Activated T-cell treated with anti-CD3 and anti-CD28 coated beads, Interleukin-2, amount 50 U/mL, for 1 hour (primary cell): ENCODE data around the gene UMODL1.

Source experiments
- DNase-seq: peaks from one replicate; pipeline ENCODE4 v3.0.0-alpha.2; 2020

Gene UMODL1

DNA sequence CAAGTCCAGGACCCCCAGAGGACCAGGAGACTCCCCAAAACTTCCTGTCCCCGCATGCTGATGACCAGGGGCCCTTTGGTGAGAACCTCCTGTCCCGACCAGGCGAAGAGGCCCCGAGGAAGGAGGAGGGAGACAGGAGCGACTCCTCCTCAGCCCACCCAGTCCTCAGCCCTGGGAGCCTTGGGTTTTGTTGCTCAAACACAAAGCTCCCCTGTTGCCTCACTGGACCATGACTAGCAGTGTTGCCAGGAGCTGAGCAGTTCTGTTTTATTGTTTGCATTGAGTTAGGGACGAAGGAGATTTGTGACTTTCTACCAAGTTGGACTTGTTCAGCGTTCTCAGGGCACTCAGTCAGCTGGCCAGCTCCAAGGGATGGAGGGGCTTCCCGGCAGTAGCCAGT is 10.0 kb downstream of the UMODL1 start:
- no peak for DNase-seq

DNA sequence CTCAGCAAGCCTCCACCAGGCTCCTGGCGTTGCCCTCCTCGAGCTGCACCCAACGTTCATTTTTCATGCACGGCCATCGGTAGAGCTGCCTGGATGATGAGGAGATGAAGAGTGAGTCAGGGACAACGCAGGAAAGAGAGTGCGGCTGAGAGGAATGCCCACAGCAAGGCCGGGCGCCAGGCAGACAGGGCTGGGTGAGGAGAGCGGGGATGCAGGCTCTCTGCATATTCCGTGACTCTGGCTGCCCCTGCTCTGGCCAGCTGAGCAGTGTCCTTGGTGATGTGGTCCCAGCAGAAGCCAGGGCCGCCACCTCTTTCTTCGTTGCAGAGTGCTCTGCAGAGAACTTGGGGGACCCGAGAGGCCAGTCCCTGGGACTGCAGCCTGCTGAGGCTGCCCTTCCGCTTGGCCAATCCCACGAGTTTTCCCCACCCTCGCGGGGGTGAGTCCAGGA is 10.8 kb downstream of the UMODL1 start:
- no peak for DNase-seq

DNA sequence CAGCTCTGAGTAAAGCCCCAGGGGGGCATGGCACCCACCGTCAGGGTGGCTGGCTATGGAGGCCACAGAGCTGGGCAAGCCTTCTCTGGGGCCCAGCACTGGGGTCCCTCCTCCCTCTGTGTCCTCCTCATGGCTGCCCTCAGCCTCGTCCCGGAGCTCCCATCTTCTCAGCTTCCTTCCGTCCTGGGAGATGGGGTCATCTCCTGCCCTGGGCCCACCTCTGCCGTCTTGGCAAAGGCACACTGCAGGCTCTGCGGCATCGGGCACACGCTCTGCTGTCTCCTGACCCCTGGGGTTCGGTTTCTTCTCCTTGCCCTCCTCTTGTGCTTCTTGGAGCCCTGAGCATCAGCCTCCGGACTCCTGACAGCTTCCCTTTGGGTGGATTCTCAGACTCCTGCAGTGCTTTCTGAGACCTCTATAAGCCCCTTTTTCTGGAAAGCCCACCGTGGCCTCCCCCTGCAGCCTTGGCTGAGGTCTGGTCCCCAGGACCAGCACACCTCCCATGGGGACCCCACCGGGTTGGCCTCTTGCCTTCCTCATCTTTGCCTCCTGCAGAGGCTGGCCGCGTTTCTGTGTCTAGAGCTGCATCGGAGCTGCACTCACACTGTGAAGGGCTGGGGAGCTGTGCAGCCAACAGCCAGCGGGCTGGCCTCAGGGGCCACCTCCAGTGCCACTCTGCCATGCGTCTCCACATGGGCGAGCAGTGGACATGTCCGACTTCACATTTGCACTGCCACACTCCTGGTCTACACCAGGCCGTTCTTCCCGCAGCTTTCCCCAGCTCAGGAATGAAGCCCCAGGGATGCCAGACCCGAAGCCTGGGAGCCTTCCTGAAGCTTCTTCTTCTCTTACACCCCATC is 11.6 kb downstream of the UMODL1 start:
- no peak for DNase-seq

DNA sequence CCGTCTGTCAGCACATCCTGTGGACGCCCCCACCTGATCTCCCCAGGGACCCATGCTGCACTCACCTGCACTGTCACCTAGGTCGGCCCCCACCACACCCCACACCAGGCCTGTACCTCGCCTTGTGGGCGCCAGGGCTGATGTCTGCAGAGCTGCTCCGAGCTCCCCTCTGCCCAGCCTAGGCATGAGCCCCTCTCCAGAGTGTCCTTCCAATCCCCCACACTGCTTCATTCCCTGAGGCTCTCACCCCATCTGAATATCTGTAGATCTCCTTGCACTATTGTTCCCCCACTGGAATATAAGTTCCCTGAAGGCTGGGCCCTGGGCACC is 12.2 kb downstream of the UMODL1 start:
- no peak for DNase-seq

DNA sequence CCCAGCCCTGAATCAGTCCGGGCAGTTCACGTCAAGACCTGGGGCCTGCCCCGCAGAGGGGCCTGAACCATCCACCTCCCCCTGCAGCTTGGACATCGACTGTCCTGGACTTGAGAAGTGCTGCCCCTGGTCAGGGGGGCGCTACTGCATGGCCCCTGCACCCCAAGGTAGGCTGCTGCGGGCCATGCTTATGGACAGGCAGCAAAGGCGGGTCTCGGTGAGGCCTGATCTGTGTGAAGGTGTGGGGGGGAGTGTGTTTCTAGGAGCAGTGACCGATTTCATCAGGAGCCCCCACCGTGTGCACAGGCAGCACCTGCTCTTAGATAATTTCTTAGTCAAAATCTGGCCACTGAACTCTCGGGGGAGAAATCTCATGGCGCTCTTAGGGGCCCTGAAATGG is 13.0 kb downstream of the UMODL1 start:
- DNase-seq, result no peak

DNA sequence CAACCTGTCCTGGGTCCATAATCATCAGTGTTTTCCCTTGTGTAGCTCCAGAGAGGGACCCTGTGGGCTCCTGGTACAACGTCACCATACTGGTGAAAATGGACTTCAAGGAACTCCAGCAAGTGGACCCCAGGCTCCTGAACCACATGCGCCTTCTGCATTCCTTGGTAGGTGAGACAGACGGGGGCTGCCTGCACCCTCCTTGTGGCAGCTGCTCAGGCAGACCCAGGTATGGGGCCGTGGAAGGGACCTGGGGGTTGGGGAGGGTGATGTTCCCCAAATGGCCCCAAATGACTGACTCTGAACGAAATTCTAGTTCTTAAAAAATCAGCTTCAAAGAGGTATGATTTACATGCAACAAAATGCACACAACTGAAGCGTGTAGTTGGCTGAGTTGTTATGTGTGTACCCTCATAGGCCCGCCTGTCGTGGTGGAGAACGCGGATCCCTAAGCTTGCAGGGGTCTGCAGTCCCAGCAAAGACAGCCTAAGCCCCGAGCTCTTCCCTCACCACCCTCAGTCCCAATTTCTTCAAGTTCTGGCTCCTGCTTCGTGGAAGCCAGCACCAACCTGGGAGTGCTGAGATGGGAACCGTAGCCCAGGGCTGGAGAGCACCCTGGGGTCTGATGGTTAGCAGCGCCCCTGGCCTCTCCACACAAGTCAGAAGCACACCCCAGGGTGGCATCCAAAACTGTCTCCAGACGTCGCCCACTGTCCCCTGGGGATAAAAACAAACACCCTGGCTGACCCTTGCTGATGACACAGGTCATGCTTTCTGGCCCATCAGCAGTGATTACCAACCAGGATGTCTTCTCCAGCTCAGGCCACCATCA is 14.3 kb downstream of the UMODL1 start:
- no peak for DNase-seq

DNA sequence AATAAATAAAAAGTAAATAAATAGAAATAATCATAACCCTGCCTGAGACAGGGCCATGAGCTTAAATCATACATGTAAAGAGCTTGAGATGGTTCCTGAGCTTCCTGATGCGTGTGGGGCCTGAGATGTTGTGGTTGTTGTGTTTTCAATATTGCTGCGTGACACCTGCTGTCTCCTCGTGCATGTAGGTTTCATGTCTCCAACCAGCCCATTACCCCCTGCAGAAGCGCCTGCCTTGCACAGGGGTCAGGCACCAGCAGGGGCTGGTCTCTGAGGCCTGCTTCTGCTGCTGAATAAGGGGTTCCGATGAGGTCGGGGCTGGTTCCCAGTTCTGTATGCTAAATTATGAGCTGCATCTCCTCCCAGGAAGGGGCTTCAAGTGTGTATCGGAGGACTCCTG is 15.9 kb downstream of the UMODL1 start:
- DNase-seq, result no peak

DNA sequence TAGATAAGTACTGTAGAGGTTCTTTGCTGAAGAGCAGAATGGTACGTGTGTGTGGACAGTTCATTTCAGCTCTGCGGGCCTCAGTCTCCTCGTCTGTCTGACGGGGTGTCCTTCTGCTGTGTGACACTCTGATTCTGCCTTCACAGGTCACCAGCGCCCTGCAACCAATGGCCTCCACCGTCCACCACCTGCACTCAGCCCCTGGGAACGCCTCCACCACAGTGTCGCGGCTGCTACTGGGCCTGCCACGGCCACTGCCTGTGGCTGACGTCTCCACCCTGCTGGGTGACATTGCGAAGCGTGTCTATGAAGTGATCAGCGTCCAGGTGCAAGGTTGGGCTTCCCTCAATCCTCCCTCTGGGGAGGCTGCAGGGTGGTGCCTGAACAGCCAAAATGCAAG is 17.0 kb downstream of the UMODL1 start:
- DNase-seq, result no peak

DNA sequence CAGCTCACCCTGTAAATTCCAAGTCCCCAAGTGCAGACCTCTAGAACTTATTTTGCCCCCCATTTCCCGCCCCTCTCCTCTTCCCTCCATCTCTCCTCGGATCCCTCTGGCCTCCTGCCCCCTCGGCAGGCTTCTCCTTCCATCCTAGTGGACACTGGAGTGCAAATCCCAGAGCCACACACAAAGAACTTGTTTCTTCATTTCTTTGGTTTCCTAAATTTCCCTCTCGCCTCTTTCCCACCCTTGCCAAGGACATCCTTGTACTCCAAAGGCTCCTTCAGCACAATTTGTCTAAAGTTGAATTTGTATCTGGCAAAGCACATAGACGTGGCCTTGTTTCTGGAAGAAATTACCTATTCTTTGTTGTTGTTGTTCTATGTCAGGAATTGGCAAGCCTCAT is 17.5 kb downstream of the UMODL1 start:
- DNase-seq, result no peak

DNA sequence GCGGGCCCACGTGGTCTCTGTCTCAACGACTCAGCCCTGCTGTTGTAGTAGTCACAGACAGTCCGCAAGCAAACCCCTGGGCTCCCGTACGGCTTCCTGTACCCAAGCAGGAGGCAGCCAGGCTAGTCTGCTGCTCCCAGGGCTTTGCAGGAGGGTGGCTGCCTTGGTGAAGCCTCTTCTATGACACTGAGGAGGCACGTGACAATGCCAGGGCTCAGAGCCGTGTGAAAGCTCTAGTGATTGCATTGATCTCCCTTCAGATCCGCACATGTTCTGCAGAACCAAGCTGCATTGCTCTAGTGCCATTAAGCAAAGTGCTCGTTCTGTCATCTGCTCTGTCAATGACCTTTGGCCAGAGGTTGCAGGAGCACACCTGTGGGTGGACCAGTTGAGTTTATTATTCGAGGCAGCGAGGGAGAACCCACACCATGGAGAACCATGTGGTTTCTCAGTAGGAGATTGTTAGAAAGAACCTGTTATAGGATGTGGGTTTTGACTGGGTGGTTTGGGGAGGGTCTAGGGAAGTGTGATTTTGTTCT is 18.0 kb downstream of the UMODL1 start:
- DNase-seq, result no peak

DNA sequence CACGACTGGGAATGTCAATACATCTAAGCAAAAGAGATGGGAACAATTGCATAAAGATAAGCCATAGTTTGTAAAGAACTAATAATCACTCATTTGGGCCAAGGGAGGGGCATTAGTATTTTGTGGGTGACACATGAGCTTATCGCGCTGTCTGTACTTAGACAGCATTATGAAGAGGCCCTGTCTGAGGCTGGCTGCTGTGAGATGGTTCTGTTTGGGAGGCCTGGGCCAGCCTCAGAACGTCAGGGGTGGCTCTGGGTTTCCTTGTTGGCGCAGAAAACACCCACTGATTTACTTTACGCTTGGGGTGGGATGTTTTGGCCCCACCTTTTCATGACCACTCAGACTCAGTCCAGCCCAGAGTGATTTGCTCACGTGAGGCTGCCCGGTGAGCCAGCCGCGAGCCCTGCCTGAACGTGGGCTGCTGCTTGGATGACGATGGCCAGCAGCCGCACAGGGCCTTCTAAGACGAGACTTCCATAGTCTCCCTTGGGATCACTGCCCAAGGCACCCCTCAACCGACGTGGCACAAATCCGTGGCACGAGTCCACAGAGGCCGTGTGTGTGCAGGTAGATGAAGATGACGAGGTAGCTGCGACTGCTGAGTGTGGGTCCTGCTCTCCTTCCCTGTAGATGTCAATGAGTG is 18.7 kb downstream of the UMODL1 start:
- DNase-seq, result no peak

DNA sequence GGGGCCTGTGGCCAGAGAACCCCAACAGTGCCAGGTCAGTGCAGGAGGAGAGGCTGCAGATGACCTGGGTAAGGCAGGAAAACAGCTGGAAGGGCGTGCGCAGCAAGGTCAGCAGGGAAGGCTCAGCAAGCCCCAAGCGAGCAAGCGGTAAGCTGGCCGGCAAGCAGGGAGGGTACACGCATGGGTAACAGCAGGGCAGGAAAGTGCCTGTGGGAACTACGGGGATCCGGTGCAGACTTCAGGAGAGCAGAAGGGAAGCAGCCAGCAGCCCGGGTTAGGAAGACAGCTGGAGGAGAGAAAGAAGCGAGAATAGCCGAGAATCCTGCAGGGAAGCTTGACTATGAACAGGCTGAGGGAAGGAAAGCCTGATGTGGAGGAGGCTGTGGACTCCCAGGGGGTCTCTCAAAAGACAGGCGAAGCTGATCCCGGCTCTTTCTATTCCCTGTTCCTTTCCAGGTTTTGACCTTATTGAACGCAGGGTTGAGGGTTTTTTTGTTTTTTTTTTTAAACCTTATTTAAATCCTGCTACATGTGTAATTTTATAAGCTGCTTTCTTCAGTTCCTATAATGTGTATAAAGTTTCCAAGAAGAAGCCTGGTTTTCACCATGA is 20.9 kb downstream of the UMODL1 start:
- no peak for DNase-seq

DNA sequence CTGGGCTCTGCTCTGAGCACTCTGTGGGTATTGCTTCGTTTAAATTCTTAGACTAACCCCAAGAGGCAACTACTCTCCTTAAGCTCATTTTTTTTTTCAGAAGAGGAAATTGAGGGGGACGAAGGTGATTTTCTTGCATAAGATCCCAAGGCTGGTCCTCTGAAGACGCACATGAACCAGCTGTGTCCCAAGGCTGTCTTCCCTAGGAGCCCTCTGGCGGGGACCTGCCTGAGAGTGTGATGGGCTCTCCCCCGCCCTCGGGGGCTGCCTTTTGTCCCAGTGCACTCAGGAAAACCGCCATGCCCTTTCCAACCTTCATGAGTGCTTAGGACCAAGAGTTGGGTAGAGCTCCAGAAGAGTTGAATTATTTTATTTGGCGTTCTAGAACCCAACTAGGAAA is 21.7 kb downstream of the UMODL1 start:
- DNase-seq, result no peak

DNA sequence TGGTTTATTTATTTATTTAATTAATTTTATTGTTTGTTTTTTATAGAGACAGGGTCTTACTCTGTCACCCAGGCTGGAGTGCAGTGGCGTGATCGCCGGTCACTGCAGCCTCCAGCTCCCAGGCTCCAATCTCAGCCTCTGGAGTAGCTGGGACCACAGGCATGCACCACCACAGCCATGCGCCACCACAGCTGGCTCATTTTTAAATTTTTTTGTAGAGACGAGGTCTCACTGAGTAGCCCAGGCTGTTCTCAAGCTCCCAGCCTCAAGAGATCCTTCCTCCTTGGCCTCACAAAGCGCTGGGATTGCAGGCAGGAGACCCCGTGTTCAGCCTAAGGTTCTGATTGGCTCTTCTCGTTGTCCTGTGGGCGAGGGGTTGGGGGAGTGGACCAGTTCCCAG is 22.1 kb downstream of the UMODL1 start:
- no peak for DNase-seq

DNA sequence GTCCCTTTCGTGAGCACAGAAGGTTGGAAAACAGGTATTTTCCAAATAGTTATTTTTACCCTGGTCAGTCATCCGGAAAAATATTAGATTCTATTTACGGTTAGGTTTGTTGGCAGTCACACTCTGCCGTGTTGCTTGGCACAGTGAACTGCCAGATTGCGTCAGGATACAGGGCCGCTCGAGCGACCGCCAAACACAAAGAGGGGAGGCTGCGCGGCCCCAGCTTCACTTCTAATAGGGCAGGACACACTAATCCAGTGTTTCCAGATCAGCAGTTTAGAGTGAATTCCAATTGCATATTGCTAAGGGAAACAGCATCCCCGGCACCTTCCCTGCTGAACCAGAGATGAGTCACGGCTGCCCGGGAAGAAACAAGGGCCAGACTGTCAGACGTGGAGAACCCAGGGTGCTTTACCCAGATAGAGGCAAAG is 22.9 kb downstream of the UMODL1 start:
- DNase-seq, result no peak

DNA sequence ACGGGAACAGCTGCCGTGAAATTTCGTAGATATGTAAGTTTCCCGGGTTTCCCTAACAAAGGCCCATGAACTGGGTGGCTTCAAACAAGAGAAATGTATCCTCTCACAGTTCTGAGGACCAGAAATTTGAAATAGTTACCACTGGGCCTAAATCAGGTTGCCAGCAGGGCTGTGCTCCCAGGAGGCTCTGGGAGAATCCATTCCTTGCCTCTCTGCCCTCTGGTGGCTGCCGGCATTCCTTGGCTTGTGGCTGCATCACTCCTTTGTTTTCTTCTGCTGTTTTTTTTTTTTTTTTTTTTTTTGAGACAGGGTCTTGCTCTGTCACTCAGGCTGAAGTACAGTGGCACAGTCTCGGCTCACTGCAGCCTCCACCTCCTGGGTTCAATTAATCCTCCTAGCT is 23.7 kb downstream of the UMODL1 start:
- DNase-seq, result no peak

DNA sequence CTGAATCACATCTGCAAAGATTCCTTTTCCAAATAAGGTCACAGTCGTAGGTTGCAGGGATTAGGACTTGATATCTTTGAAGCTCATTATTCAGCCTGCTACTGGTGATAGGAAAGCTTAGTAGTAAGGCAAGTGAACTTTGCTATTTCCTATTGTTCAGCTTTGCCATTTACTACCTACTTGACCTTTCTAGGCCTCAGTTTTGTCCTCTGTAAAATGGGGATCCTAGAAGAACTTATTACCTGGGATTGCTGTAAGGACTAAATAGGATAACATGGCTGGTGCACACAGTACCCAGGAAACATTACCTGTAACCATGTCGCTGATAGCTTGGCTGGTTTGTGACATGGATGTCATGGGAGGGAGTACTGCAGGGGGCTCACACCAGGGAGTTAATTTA is 24.5 kb downstream of the UMODL1 start:
- DNase-seq, result no peak

DNA sequence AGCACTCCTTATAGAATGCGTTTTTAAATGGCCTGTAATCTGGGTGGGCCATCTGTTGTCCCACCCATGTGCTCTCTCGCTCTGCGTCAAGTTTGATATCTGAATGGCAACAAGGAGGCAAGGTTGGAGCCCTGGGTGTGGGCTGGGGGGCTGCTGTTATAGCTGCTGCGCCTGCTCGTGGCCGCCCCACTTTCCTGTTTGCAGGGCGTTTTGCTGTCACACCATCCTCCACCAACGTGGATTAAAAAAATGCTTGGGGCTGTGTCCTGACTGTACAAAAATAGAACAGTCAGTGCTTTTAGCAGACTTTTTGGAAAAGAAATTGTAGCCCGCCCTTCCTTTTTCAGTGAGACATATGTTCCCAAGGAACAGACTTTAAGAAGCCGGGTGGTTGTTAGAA is 25.4 kb downstream of the UMODL1 start:
- DNase-seq, result no peak

DNA sequence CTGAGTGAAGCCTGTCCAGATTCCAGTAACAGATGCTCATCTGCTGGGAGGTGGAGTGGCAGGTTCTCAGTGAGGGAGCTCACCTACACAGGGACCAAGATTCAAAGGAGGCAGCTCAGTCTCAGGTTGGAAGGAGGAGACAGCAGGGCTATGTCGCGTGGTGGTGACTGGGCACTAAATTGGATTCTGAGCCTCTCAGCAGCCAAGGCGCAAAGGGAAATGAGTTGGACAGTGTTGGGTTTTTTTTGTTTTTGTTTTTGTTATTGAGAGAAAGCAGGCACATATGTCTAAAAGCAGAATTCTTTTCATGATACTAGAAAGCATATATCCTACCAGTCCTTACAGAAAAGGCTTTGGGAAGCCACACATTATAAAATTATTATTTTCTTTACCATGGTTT is 26.2 kb downstream of the UMODL1 start:
- DNase-seq, result no peak

DNA sequence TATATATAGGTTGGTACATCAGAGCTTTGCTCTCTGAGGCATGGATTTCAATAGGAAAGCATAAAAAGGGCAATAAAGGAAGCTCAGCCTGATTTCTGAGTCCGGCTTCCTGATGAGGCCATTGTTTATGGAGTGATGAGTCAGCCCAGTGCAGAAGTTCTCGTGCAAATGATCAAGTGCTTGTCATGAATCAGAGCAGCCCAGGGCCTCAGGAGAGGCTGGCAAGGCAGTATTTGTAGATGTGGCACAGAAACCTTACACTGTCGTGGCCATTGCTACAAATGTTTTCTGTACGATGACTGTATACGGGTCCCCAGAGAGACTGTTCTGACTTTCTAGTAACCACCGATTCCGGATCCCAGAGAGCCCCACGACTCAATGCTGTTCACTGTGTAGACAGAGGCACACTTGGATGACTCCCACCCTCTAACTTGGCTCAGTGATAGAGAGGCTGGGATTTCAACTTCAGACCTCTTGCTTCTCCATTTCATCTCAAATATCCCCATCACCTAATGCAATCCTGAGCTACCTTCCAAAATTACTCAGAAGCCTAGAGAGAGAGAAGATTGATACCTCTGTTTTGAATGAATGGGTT is 26.8 kb downstream of the UMODL1 start:
- no peak for DNase-seq

DNA sequence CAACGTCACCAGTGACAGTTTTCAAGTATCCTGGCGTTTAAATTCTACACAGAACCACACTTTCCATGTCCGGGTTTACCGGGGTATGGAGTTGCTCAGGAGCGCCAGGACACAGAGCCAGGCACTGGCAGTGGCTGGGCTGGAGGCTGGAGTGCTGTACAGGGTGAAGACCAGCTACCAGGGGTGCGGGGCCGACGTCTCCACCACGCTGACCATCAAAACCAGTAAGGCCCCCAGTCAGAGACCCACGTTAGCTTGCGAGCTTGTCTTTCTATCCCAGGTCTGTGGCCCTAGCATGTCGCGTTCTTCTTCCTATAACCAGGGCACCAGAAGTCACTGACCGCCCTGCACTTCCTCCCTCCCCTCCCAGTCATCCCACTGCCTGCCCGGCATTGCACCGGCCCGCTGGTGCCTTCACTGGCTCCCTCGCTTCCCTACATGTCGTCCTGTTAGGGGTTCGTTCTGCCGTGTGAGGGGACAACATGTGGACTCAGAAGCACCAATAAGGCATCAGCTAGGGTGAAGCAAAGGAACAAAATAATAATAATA is 27.9 kb downstream of the UMODL1 start:
- DNase-seq, result no peak

DNA sequence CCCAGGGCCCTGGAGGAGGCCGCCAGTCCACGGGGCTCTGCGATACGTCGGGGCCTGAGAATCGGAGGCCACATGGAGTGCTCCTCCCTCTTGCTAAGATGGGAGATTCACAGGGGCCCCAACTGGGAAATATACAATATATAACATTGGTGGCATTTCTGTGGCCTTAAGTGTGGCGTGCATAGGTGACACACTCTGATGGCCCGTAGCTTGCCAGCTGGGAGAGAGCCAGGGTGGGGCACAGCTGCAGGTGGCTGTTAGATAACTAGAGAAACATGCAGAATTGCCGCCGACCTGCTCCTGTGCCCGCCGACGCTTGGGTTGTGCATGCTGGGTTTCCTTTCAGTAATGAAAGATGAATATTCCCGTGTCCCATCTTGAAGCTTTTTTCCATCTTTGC is 30.1 kb downstream of the UMODL1 start:
- no peak for DNase-seq
